ENCODE data around the gene FLT1. TPM values are rescaled to one million over a fixed set of nuclear protein-coding genes. Genes with fewer than 3 reads are reported as not detected.

FLT1 gene
- polyA plus RNA-seq, 1 donor (not counting 4 experiments of a cell fraction or from before 2014, with no cell fraction given) = 0.01 TPM

DNA sequence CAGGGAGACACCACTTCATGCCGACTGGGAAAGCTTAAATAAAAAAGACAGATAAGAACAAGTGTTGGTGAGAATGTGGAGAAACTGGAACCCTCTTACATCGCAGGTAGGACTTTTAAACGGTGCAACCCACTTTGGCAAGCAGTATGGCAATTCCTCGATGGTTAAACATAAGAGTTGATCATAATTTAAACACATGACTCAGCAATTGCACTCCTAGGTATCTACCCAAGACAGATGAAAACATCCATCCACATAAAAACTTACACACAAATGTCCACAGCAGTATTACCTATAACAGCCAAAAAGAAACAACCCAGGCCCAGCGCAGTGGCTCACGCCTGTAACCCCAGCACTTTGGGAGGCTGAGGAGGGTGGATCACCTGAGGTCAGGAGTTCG lies 21.9 kb downstream of the FLT1 start:
- Histone ChIP-seq H3K9me3 (ENCODE audit: control insufficient read depth, low read depth, low read length) (no peaks in the 10 kb centered on the region), H3K36me3 (ENCODE audit: control insufficient read depth in 2 of 2, extremely low read depth in 1 of 2, insufficient read depth in 2 of 2, low read length in 2 of 2) (no peaks in the 10 kb centered on the region), H3K79me2 (ENCODE audit: control insufficient read depth, insufficient read depth, low read length) (no peaks in the 10 kb centered on the region), H3K27me3 (ENCODE audit: control insufficient read depth, extremely low read depth, insufficient read depth, low read length) (no peaks in the 10 kb centered on the region), H3K4me1 (ENCODE audit: control insufficient read depth, extremely low read depth, insufficient read depth, low read length) (peaks cover 3% of the 10 kb centered on the region), H3K9me1 (ENCODE audit: control insufficient read depth, extremely low read depth, insufficient read depth, low read length) (no peaks in the 10 kb centered on the region), H2AFZ (ENCODE audit: control insufficient read depth, low read length) (no peak overlapping the region), H3K4me3 (ENCODE audit: control insufficient read depth in 2 of 3, extremely low read depth in 1 of 3, insufficient read depth in 2 of 3, low read depth in 1 of 3, low read length in 3 of 3) (no peak overlapping the region), H3K9ac (ENCODE audit: control insufficient read depth, extremely low read depth, insufficient read depth, low read length) (no peak overlapping the region), H3K27ac (ENCODE audit: control insufficient read depth, insufficient read depth, low read length) (no peak overlapping the region), H3K4me2 (ENCODE audit: control insufficient read depth, extremely low read depth, insufficient read depth, low read depth, low read length) (no peak overlapping the region), H4K20me1 (ENCODE audit: control insufficient read depth, extremely low read depth, insufficient read depth, low read length) (no peaks in the 10 kb centered on the region)
- FAIRE-seq (no peak), DNase-seq (ENCODE audit: low read depth, low spot score) (no peak)
- TF ChIP-seq EZH2 (IDR thresholded peaks at IDR 0.05; ENCODE audit: low read length) = no peak
- TF ChIP-seq, protein P1, sequence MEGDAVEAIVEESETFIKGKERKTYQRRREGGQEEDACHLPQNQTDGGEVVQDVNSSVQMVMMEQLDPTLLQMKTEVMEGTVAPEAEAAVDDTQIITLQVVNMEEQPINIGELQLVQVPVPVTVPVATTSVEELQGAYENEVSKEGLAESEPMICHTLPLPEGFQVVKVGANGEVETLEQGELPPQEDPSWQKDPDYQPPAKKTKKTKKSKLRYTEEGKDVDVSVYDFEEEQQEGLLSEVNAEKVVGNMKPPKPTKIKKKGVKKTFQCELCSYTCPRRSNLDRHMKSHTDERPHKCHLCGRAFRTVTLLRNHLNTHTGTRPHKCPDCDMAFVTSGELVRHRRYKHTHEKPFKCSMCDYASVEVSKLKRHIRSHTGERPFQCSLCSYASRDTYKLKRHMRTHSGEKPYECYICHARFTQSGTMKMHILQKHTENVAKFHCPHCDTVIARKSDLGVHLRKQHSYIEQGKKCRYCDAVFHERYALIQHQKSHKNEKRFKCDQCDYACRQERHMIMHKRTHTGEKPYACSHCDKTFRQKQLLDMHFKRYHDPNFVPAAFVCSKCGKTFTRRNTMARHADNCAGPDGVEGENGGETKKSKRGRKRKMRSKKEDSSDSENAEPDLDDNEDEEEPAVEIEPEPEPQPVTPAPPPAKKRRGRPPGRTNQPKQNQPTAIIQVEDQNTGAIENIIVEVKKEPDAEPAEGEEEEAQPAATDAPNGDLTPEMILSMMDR (optimal IDR thresholded peaks at IDR 0.05 in 1 of 3, IDR thresholded peaks at IDR 0.05 in 1 of 3, conservative IDR thresholded peaks at IDR 0.05 in 1 of 3; ENCODE audit: extremely low read depth in 1 of 3, insufficient read depth in 2 of 3, low read length in 3 of 3) = no peak
- dilution Hi-C loops (cut with MboI; ENCODE audit: extremely low pct_ligation_motif_present, low sequenced_read_pairs) = no loop called here

DNA sequence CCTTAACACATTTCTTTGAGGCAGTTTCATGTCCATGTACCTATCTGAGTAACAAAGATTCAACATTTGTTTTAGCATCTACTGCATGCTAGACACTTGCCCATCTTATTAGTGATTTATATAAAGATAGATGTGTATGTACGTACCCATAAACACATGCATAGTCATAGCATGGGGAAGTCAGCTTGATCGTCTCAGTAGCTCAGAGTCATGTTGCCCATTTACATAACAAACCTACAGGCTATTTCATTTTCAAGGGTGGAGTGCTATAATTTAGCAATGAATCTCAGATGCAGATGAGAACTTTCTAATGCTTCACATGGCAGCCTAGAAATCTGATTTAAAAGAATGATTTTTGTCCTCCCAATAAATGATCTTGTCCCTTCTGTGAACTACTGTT lies 23.5 kb downstream of the FLT1 start:
- TF ChIP-seq EZH2 (IDR thresholded peaks at IDR 0.05; ENCODE audit: low read length) = no peak
- TF ChIP-seq, protein P1 (optimal IDR thresholded peaks at IDR 0.05 in 1 of 3, IDR thresholded peaks at IDR 0.05 in 1 of 3, conservative IDR thresholded peaks at IDR 0.05 in 1 of 3; ENCODE audit: extremely low read depth in 1 of 3, insufficient read depth in 2 of 3, low read length in 3 of 3) = no peak
- H4K20me1 ChIP-seq (ENCODE audit: control insufficient read depth, extremely low read depth, insufficient read depth, low read length) = no peaks in the 10 kb centered on the region
- H3K36me3 ChIP-seq (ENCODE audit: control insufficient read depth in 2 of 2, extremely low read depth in 1 of 2, insufficient read depth in 2 of 2, low read length in 2 of 2) = no peaks in the 10 kb centered on the region
- H3K27ac ChIP-seq (ENCODE audit: control insufficient read depth, insufficient read depth, low read length) = no peak overlapping the region
- no peak overlapping the region for H3K4me3 ChIP-seq (ENCODE audit: control insufficient read depth in 2 of 3, extremely low read depth in 1 of 3, insufficient read depth in 2 of 3, low read depth in 1 of 3, low read length in 3 of 3)
- no peaks in the 10 kb centered on the region for H3K79me2 ChIP-seq (ENCODE audit: control insufficient read depth, insufficient read depth, low read length)
- dilution Hi-C loops (cut with MboI; ENCODE audit: extremely low pct_ligation_motif_present, low sequenced_read_pairs) = no loop called here
- DNase-seq (ENCODE audit: low read depth, low spot score) (no peak), FAIRE-seq (no peak)
- H3K4me1 ChIP-seq (ENCODE audit: control insufficient read depth, extremely low read depth, insufficient read depth, low read length) = peaks cover 3% of the 10 kb centered on the region
- no peaks in the 10 kb centered on the region for H3K9me3 ChIP-seq (ENCODE audit: control insufficient read depth, low read depth, low read length)
- no peak overlapping the region for H3K4me2 ChIP-seq (ENCODE audit: control insufficient read depth, extremely low read depth, insufficient read depth, low read depth, low read length)
- H3K9me1 ChIP-seq (ENCODE audit: control insufficient read depth, extremely low read depth, insufficient read depth, low read length) = no peaks in the 10 kb centered on the region
- H2AFZ ChIP-seq (ENCODE audit: control insufficient read depth, low read length) = no peak overlapping the region
- H3K27me3 ChIP-seq (ENCODE audit: control insufficient read depth, extremely low read depth, insufficient read depth, low read length) = no peaks in the 10 kb centered on the region
- H3K9ac ChIP-seq (ENCODE audit: control insufficient read depth, extremely low read depth, insufficient read depth, low read length) = no peak overlapping the region
